ENCODE measurements around the gene PWWP2B.
"Not testable (repeated sequence)": the region's sequence is repeated elsewhere in the genome, so short reads cannot be mapped to it uniquely, and the experiment has no call there.

PWWP2B gene

DNA sequence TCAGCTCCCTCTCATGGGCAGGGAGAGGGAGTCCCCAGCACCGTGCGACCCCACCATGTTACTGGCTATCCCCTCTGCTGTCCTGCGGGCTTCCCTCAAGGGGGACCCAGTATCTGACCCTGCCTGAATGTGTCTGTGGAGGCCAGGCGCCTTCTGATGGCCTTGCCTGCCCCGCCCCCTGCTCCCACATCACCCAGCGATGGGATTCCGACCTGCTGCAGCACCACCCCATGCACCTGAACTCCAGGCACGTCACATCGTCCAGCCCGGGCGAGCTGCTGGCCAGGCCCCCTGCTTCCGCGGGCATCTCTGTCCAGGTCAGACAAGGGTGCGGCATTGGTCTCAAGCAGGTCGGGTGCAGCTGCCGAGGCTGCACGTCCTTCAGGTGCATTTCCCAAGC lies 46.1 kb upstream of the PWWP2B start:
- Histone ChIP-seq H3K27me3 (no peaks in the 10 kb centered on the region), H3K4me1 (ENCODE audit: control insufficient read depth in 1 of 2, insufficient read depth in 1 of 2, low read depth in 1 of 2, low read length in 1 of 2) (peaks cover 6 to 8% of the 10 kb centered on the region in 2 experiments), H3K27ac (no peak overlapping the region), H3K9me3 (no peaks in the 10 kb centered on the region), H3K36me3 (no peaks in the 10 kb centered on the region), H3K4me3 (ENCODE audit: low read depth in 1 of 2, low read length in 1 of 2) (no peak overlapping the region)
- TF ChIP-seq, protein P1, sequence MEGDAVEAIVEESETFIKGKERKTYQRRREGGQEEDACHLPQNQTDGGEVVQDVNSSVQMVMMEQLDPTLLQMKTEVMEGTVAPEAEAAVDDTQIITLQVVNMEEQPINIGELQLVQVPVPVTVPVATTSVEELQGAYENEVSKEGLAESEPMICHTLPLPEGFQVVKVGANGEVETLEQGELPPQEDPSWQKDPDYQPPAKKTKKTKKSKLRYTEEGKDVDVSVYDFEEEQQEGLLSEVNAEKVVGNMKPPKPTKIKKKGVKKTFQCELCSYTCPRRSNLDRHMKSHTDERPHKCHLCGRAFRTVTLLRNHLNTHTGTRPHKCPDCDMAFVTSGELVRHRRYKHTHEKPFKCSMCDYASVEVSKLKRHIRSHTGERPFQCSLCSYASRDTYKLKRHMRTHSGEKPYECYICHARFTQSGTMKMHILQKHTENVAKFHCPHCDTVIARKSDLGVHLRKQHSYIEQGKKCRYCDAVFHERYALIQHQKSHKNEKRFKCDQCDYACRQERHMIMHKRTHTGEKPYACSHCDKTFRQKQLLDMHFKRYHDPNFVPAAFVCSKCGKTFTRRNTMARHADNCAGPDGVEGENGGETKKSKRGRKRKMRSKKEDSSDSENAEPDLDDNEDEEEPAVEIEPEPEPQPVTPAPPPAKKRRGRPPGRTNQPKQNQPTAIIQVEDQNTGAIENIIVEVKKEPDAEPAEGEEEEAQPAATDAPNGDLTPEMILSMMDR (IDR thresholded peaks at IDR 0.05), result no peak

DNA sequence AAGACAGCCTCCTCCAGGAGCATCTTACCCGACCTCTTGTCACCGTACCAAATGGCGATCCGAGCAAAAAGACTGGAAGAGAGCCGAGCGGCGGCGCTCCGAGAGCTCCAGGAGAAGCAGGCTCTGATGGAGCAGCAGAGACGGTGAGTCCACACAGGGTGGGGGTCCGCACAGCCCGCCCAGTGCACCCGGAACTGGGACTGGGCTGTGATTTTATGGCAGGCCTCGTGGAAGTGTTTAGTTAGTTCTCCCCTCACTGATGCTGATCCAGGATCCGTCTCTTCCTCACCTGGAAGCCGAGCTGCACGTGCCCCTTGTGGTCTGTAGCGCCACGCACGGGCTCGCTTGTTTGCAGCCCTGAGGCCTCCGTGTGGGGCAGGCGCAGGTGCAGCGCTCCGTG lies 45.4 kb upstream of the PWWP2B start:
- H3K36me3 ChIP-seq, result no peaks in the 10 kb centered on the region
- no peaks in the 10 kb centered on the region for H3K9me3 ChIP-seq
- no peak overlapping the region for H3K4me3 ChIP-seq (ENCODE audit: low read depth in 1 of 2, low read length in 1 of 2)
- TF ChIP-seq, protein P1 (IDR thresholded peaks at IDR 0.05), result no peak
- no peak overlapping the region for H3K27ac ChIP-seq
- H3K4me1 ChIP-seq (ENCODE audit: control insufficient read depth in 1 of 2, insufficient read depth in 1 of 2, low read depth in 1 of 2, low read length in 1 of 2), result peaks cover 13 to 15% of the 10 kb centered on the region in 2 experiments
- no peaks in the 10 kb centered on the region for H3K27me3 ChIP-seq

DNA sequence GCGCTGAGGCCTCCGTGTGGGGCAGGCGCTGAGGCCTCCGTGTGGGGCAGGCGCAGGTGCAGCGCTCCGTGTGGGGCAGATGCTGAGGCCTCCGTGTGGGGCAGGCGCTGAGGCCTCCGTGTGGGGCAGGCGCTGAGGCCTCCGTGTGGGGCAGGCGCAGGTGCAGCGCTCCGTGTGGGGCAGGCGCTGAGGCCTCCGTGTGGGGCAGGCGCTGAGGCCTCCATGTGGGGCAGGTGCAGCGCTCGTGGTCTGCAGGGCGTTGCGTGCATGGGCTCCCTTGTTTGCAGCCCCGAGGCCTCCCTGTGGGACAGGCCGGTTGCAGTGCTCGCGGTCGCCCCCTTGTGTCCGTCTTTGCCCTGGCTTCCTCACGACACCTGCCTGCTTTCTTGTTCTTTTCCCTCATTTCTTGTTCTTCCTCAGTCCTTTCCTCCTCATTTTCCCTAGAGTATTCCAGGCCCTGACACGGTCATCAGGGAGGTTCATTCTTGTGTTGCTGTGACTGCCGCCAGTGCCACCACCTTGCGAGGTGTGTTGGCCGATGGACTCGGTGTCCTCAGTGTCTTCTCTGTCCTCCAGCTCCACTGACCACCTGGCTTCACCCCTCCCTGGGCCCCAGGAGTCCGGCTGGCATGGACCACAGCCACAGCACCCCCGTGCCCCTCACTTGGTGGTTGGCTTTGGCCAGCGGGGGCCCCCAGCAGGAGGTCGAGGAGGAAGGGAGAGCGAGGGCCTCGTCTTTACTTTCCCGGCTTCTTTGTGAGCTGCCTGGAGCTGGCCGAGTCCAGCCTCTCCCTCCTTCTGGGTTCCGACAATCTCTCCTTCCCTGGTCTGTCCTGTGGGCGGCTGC lies 44.3 kb upstream of the PWWP2B start:
- H3K27me3 ChIP-seq; H3K36me3 ChIP-seq; H3K27ac ChIP-seq; H3K4me3 ChIP-seq (ENCODE audit: low read depth in 1 of 2, low read length in 1 of 2); H3K9me3 ChIP-seq: not testable (repeated sequence)
- H3K4me1 ChIP-seq (ENCODE audit: control insufficient read depth in 1 of 2, insufficient read depth in 1 of 2, low read depth in 1 of 2, low read length in 1 of 2), result peaks cover 23 to 26% of the 10 kb centered on the region in 2 experiments
- TF ChIP-seq, protein P1 (IDR thresholded peaks at IDR 0.05), result peak; percentile 56

DNA sequence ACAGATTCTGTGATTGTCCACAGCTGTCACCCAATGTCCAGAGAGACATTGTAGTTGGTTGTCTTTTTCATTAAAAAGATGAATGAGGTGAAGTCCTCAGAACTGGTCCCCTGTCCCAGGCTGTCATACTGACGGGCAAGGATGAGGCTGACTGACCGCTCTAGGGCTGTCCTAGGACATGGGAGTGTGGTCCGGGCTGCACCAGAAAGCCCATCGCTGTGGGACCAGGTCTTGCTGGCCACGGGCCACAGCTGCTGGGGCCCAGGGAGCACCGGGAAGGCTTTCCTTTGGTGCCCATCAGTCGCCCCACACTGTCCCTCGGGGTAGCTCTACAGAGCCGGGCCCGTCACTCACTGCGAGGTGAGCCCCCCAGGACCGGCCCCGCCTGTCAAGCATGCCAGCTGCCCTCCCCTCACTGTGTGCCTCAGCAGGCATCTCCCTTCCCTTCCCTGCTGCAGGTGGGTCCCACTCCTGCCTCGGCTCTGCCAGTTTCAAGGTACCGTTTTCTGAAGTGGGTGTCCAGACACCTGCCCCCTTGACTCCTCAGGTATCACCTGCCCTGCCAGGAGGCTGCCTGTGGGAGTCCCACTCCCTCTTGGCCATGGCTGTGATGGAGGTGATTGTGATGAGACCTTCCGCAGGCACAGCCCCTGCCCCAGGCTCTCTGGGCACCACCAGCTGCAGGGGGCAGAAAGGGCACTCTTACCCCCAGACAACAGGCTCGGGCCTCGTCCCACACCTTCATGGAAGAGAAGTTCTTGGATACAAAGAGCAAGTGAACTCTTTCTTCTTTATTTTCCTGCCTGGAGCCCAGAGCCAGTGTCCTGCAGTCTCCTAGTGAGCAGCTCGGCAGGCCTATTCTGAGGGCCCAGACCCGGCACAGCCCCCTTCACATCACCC lies 43.3 kb upstream of the PWWP2B start:
- Histone ChIP-seq H3K4me1 (ENCODE audit: control insufficient read depth in 1 of 2, insufficient read depth in 1 of 2, low read depth in 1 of 2, low read length in 1 of 2) (peaks cover 23 to 29% of the 10 kb centered on the region in 2 experiments), H3K27me3 (no peaks in the 10 kb centered on the region), H3K27ac (no peak overlapping the region), H3K4me3 (ENCODE audit: low read depth in 1 of 2, low read length in 1 of 2) (no peak overlapping the region), H3K9me3 (no peaks in the 10 kb centered on the region), H3K36me3 (no peaks in the 10 kb centered on the region)
- TF ChIP-seq, protein P1 (IDR thresholded peaks at IDR 0.05), result no peak

DNA sequence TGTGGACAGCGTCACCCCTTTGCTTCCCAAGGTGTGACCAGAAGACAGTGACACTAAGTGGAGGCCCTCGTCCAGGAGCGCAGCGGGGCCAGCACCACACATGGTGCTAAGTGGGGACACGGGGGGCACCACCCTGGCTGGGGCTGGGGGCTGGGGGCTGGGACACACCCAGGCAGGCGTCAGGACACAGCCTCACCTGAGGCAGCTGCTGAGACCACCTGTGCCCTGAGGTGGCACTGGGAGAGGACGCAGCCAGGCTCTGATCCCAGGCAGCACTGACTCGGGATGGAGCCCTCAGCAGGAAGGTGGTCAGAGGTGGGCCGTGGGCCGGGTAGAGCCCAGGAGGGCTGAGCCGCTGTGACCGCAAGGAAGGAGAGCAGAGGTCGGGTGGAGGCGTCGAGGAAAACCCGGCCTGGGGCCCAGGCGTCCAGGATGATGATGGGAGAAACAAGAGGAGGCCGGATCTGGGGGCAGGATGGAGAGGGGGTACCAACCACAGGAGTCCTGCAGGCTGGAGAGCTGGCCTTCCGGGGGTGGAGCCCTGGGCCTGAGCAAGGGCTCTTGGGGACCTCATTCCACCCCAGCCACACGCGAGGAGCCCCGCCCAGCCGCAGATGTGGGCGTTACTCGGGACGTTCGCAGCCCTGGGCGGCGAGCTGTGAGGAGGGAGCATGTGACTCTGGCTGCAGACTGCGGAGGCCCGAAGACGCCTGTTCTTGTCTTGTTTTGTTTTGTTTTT lies 42.5 kb upstream of the PWWP2B start:
- Histone ChIP-seq H3K4me3 (ENCODE audit: low read depth in 1 of 2, low read length in 1 of 2) (no peak overlapping the region), H3K36me3 (no peaks in the 10 kb centered on the region), H3K4me1 (ENCODE audit: control insufficient read depth in 1 of 2, insufficient read depth in 1 of 2, low read depth in 1 of 2, low read length in 1 of 2) (peaks cover 23 to 29% of the 10 kb centered on the region in 2 experiments), H3K27me3 (no peaks in the 10 kb centered on the region), H3K9me3 (no peaks in the 10 kb centered on the region), H3K27ac (no peak overlapping the region)
- TF ChIP-seq, protein P1 (IDR thresholded peaks at IDR 0.05), result no peak

Data from neutrophil (primary cell).